ENCODE results near the gene NKX2-4.

DNA sequence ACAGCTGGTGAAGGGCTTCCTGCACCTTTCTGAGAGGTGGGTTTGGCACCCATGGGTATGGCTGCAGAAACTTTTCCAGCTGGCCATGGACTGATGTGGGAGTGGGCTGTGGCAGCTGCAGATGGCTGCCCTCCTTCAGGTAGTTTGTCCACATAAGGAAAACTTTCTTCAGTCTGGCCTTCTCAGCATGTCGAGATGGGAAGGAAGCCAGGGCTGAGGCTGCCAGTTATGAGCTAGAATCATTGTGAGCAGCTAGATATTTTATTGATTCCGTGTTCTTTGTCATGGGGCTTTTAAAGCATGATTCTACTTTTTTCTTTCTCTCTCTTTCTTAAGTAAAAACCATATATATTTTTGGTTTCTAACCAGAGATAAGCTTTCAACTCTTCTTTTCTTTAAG lies 16.6 kb downstream of the NKX2-4 start:
- TF ChIP-seq TAF1 (IDR thresholded peaks at IDR 0.05; ENCODE audit: borderline replicate concordance, low read depth, low read length), result no peak
- TF ChIP-seq POLR2AphosphoS5 (IDR thresholded peaks at IDR 0.05; ENCODE audit: low read depth, low read length), result no peak
- TF ChIP-seq POLR2A (IDR thresholded peaks at IDR 0.05; ENCODE audit: low read depth, low read length), result no peak

Data from GM12892 (cell line).